Measurements from ENCODE around the gene ZCCHC24. TPM values are rescaled to one million over a fixed set of nuclear protein-coding genes. Genes with fewer than 3 reads are reported as not detected.

Gene ZCCHC24
- polyA plus RNA-seq, 1 of the 3 experiments (the other 2 are of a cell fraction), result 15.8 TPM

DNA sequence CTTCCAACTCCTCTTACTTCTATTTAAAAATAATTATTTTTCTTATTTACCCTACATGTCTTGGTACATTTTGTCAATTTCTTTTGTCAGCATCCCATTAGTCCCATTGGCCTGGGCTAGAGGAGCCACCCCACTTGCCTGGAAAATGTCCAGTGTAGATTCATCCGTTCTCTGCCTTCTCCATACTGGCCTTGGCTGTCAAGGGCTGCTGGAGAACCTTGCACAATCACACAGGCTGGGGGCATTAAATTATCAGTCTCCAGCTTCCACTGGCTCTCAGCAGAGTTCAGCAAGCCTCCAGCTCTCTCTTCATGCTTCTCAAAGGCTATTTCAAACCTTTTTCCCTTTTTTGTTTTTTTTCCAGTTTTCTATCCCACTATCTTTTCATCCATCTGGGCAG lies 13.8 kb upstream of the ZCCHC24 start (continued):
- TF ChIP-seq TAF1 (IDR thresholded peaks at IDR 0.05; ENCODE audit: borderline replicate concordance, low read depth, low read length) (no peak), NRF1 (IDR thresholded peaks at IDR 0.05; ENCODE audit: low read depth, low read length) (no peak), RXRA (IDR thresholded peaks at IDR 0.05; ENCODE audit: borderline replicate concordance, low read depth) (no peak), SMC3 (IDR thresholded peaks at IDR 0.05; ENCODE audit: low read depth, low read length) (no peak), GATA2 (CRISPR knock-in tag; IDR thresholded peaks at IDR 0.05) (no peak), GABPA (IDR thresholded peaks at IDR 0.05; ENCODE audit: low read depth) (no peak)
- TF ChIP-seq, protein P1, sequence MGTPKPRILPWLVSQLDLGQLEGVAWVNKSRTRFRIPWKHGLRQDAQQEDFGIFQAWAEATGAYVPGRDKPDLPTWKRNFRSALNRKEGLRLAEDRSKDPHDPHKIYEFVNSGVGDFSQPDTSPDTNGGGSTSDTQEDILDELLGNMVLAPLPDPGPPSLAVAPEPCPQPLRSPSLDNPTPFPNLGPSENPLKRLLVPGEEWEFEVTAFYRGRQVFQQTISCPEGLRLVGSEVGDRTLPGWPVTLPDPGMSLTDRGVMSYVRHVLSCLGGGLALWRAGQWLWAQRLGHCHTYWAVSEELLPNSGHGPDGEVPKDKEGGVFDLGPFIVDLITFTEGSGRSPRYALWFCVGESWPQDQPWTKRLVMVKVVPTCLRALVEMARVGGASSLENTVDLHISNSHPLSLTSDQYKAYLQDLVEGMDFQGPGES (IDR thresholded peaks at IDR 0.05; ENCODE audit: low read depth, low read length), result no peak
- TF ChIP-seq, protein P2, sequence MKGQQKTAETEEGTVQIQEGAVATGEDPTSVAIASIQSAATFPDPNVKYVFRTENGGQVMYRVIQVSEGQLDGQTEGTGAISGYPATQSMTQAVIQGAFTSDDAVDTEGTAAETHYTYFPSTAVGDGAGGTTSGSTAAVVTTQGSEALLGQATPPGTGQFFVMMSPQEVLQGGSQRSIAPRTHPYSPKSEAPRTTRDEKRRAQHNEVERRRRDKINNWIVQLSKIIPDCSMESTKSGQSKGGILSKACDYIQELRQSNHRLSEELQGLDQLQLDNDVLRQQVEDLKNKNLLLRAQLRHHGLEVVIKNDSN (IDR thresholded peaks at IDR 0.05; ENCODE audit: borderline replicate concordance, low read depth), result no peak

DNA sequence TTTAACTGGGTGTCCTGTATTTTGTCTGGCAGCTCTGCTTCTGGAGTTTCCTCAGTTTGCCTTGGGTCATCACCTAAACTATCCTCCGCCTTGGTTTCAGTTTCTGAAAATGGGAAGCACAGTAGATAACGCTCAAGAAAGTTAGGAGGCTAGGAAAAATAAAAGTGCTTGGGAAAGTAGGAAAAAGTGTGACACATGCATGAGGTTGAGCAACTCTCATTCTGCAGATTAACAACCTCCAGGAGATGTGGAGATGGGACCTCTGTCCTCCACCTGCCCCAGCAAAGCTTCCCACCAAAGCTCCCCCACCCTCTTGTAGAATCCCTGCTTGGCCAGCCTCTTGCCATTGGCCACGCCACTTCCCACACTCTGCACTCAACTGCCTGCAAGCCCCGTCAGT lies 13.1 kb upstream of the ZCCHC24 start:
- Histone ChIP-seq H3K4me2 (no peak overlapping the region), H3K9me2 (no peaks in the 10 kb centered on the region), H3K4me3 (ENCODE audit: low read depth in 2 of 2, low read length in 1 of 2) (no peak overlapping the region), H2AFZ (ENCODE audit: low read depth) (no peak overlapping the region), H4K20me1 (ENCODE audit: insufficient read depth) (no peaks in the 10 kb centered on the region), H3K27me3 (ENCODE audit: insufficient read depth) (no peaks in the 10 kb centered on the region; the same call in 1 of the 2 replicates), H3K36me3 (replicated peaks in 1 of 2; ENCODE audit: control insufficient read depth in 1 of 2, insufficient read depth in 2 of 2, low read length in 1 of 2) (no peaks in the 10 kb centered on the region), H3K4me1 (ENCODE audit: control insufficient read depth in 1 of 2, insufficient read depth in 2 of 2, low read depth in 1 of 2, low read length in 1 of 2) (peaks cover 0 to 2% of the 10 kb centered on the region in 2 experiments; a peak in 1 of 4 replicates), H3K9me3 (no peaks in the 10 kb centered on the region), H3K79me2 (ENCODE audit: insufficient read depth) (no peaks in the 10 kb centered on the region), H3K9ac (no peak overlapping the region), H3F3A (replicated peaks; ENCODE audit: insufficient read depth) (no peaks in the 10 kb centered on the region), H3K27ac (ENCODE audit: low read depth in 2 of 2, low read length in 1 of 2) (no peak overlapping the region)
- ChIA-PET POLR2A (no interaction called here), CTCF (interaction anchor here (1.6 to 5.3 kb wide), 4 partner anchors 9 to 84 kb away, joined by 4 to 29 read pairs (median 11); no protein-coding TSS in a partner anchor)
- DNase-seq, result no peak
- WGBS (ENCODE audit: low lambda C conversion rate), result 80% methylated on average over 4 of the region's 4 CpGs
- no peak for TF ChIP-seq FOSL2 (IDR thresholded peaks at IDR 0.05; ENCODE audit: borderline replicate concordance, low read depth)
- TF ChIP-seq FOXM1 (IDR thresholded peaks at IDR 0.05; ENCODE audit: low read depth), result no peak
- TF ChIP-seq, protein P3, sequence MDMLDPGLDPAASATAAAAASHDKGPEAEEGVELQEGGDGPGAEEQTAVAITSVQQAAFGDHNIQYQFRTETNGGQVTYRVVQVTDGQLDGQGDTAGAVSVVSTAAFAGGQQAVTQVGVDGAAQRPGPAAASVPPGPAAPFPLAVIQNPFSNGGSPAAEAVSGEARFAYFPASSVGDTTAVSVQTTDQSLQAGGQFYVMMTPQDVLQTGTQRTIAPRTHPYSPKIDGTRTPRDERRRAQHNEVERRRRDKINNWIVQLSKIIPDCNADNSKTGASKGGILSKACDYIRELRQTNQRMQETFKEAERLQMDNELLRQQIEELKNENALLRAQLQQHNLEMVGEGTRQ (IDR thresholded peaks at IDR 0.05; ENCODE audit: borderline replicate concordance, low read depth, low read length), result no peak
- TF ChIP-seq ELF1 (IDR thresholded peaks at IDR 0.05), result no peak
- no peak for TF ChIP-seq FOXJ3 (CRISPR knock-in tag; IDR thresholded peaks at IDR 0.05)
- TF ChIP-seq RCOR1 (IDR thresholded peaks at IDR 0.05; ENCODE audit: low read length), result no peak
- no peak for TF ChIP-seq MEF2A (IDR thresholded peaks at IDR 0.05; ENCODE audit: borderline replicate concordance, low read depth)
- no peak for TF ChIP-seq JUND (IDR thresholded peaks at IDR 0.05)
- TF ChIP-seq POLR2AphosphoS5 (IDR thresholded peaks at IDR 0.05; ENCODE audit: low read depth, low read length), result no peak
- TF ChIP-seq, protein P4, sequence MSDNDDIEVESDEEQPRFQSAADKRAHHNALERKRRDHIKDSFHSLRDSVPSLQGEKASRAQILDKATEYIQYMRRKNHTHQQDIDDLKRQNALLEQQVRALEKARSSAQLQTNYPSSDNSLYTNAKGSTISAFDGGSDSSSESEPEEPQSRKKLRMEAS (IDR thresholded peaks at IDR 0.05; ENCODE audit: low read depth), result no peak
- TF ChIP-seq, protein P2 (IDR thresholded peaks at IDR 0.05; ENCODE audit: borderline replicate concordance, low read depth), result no peak

Data from SK-N-SH (cell line).